Measurements from ENCODE around the gene CNKSR3.

Gene CNKSR3

DNA sequence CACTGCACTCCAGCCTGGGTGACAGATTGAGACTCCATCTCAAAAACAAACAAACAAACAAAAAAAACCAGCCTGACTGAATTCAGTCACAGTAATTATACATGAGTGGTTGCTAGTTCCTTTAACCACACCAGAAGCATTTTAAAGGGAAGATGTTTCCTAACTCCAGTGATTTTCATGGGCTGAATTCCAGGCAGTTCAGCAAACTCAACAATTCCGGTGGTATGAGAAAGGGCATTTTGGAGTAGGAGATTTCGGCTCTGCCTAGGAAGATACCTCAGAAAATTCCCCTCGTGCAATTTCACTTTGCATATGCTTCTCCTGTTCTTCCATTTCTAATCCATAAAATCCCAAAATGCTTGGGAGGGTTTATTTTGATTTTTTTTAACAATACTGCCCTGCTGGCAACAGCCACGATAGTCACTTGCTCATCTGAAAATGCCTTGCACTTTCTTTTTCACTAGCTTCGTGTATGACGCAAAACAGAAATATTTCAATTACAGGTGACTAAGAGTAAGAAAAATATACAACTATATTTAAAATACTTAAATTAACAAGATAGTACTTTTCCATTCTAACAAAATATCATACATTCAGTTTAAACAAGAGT lies 105.6 kb downstream of the CNKSR3 start:
- Histone ChIP-seq H3K27ac (no peak overlapping the region), H3K9me3 (ENCODE audit: severe bottlenecking) (no peaks in the 10 kb centered on the region), H3K27me3 (ENCODE audit: insufficient read depth, low read depth, severe bottlenecking) (no peaks in the 10 kb centered on the region), H3K4me3 (ENCODE audit: low read depth, low read length) (no peak overlapping the region), H3K36me3 (no peaks in the 10 kb centered on the region)
- TF ChIP-seq CTCF (IDR thresholded peaks at IDR 0.05; ENCODE audit: low read depth, low read length), result no peak
- no peak for DNase-seq

- H3K36me3 ChIP-seq, result no peaks in the 10 kb centered on the region
- no peaks in the 10 kb centered on the region for H3K27me3 ChIP-seq (ENCODE audit: insufficient read depth, low read depth, severe bottlenecking)
- H3K4me3 ChIP-seq (ENCODE audit: low read depth, low read length), result no peak overlapping the region
- no peak for TF ChIP-seq CTCF (IDR thresholded peaks at IDR 0.05; ENCODE audit: low read depth, low read length)
- no peak for DNase-seq
- H3K27ac ChIP-seq, result no peak overlapping the region
- H3K9me3 ChIP-seq (ENCODE audit: severe bottlenecking), result no peaks in the 10 kb centered on the region
Measured at GRCh38 chr6:154403788-154404187, 106.7 kb downstream of the CNKSR3 start.

DNA sequence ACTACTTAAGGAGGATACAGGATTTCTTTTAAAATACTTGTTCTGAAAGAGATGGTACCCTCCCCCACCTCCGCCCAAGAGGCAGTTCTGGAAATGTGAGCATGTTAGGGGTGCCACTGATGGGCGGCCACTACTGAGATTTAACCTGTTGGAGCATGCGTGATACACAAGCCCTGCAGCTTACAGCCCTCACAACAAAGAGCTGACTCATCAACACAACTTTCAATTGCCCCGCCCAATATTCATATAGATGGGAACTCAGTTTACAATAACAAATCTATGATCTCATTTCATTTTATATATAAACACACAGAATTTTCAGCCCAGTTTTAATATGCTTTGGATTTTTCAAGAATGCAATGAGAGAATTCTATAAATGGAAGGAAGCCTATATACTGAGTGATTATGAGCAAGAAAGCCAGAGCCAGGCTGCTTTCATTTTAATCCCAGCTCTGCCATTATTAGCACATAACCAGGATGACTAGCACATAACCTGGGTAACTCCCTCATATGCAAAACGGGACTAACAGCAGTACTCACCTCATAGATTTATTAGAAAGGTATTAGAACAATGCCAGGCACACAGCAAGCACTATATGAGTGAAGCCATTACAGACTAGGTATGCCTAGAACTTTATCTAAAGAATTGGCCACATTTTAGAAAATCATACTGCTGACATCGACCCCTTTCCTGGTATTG lies 108.3 kb downstream of the CNKSR3 start:
- Histone ChIP-seq H3K27ac (no peak overlapping the region), H3K9me3 (ENCODE audit: severe bottlenecking) (no peaks in the 10 kb centered on the region), H3K27me3 (ENCODE audit: insufficient read depth, low read depth, severe bottlenecking) (no peaks in the 10 kb centered on the region), H3K36me3 (no peaks in the 10 kb centered on the region), H3K4me3 (ENCODE audit: low read depth, low read length) (no peak overlapping the region)
- DNase-seq, result no peak
- TF ChIP-seq CTCF (IDR thresholded peaks at IDR 0.05; ENCODE audit: low read depth, low read length), result no peak

DNA sequence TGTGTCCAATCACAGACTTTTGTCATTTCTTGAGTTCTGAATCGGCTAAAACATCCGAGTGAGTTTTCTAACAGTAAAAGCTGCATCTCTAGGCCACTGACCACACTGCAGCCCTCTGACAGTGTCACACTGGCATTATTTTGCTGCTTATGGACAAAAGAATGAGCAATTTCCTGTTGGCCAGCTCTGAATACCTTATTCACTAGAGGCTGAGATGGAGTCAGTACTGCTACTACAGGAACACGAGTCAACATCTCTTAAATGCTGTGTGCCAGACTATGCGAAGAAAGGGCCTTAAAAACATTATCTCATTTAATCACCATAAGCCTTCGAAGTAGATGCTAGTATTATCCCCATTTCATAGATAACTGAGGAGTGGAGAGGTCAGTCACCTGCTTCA lies 111.4 kb downstream of the CNKSR3 start:
- Histone ChIP-seq H3K9me3 (ENCODE audit: severe bottlenecking) (no peaks in the 10 kb centered on the region), H3K27me3 (ENCODE audit: insufficient read depth, low read depth, severe bottlenecking) (no peaks in the 10 kb centered on the region), H3K4me3 (ENCODE audit: low read depth, low read length) (no peak overlapping the region), H3K27ac (no peak overlapping the region), H3K36me3 (no peaks in the 10 kb centered on the region)
- DNase-seq, result no peak
- TF ChIP-seq CTCF (IDR thresholded peaks at IDR 0.05; ENCODE audit: low read depth, low read length), result no peak

GRCh38 chr6:154397491-154398195 lies 112.8 kb downstream of the CNKSR3 start:
- TF ChIP-seq CTCF (IDR thresholded peaks at IDR 0.05; ENCODE audit: low read depth, low read length), result no peak
- no peak overlapping the region for H3K27ac ChIP-seq
- H3K9me3 ChIP-seq (ENCODE audit: severe bottlenecking), result no peaks in the 10 kb centered on the region
- DNase-seq, result no peak
- no peaks in the 10 kb centered on the region for H3K36me3 ChIP-seq
- H3K4me3 ChIP-seq (ENCODE audit: low read depth, low read length), result no peak overlapping the region
- H3K27me3 ChIP-seq (ENCODE audit: insufficient read depth, low read depth, severe bottlenecking), result no peaks in the 10 kb centered on the region

Measured in WERI-Rb-1 (cell line).